Gastrocnemius medialis (tissue), 4 donors: ENCODE measurements around the gene SAE1. TPM values are rescaled to one million over a fixed set of nuclear protein-coding genes. Genes with fewer than 3 reads are reported as not detected.

Experiments
- ATAC-seq, 2 donors: fragments of 150-250 bp; one replicate each; pipeline ENCODE4 v1.9.1; 2016
- DNase-seq, 2 donors: peaks; one replicate each; pipeline ENCODE4 v3.0.0-alpha.2; 2019
- H3K27ac ChIP-seq, 4 donors: fragments of 200-600 bp; sonication (generic); 1 replicate in 1 of 4; 2 replicates in 3 of 4; pipeline ENCODE4 v1.5.1; 2016 to 2018; ENCODE audit warnings: mild to moderate bottlenecking in 2 of 4, moderate library complexity in 1 of 4
- H3K27me3 ChIP-seq, 3 donors: fragments of 200-600 bp; sonication (generic) in 2 of 3; 1 replicate in 1 of 3; 2 replicates in 2 of 3; pipeline versions ENCODE4 v1.5.1 to v1.6.0; 2016 to 2019; ENCODE audit warnings: mild to moderate bottlenecking in 1 of 3, moderate library complexity in 1 of 3
- H3K36me3 ChIP-seq, 2 donors: fragments of 200-600 bp; sonication (generic) in 1 of 2; one replicate each; pipeline ENCODE4 v1.5.1; 2017 to 2018
- H3K4me1 ChIP-seq, 2 donors: fragments of 200-600 bp; sonication (generic) in 1 of 2; one replicate each; pipeline ENCODE4 v1.5.1; 2016 to 2017; ENCODE audit warnings: mild to moderate bottlenecking in 2 of 2
- H3K4me3 ChIP-seq, 4 donors: fragments of 200-600 bp; sonication (generic) in 3 of 4; 1 replicate in 1 of 4; 2 replicates in 3 of 4; pipeline ENCODE4 v1.5.1; 2016 to 2019; ENCODE audit warnings: mild to moderate bottlenecking in 2 of 4
- H3K9me3 ChIP-seq, 3 donors: fragments of 200-600 bp; sonication (generic) in 2 of 3; 1 replicate in 1 of 3; 2 replicates in 2 of 3; pipeline ENCODE4 v1.5.1; 2016 to 2019
- CTCF ChIP-seq, 5 experiments: fragments of 450-650 bp in 3 of 5; fragments of 200-600 bp in 2 of 5; sonication (generic) in 2 of 5; IDR thresholded peaks in 4 of 5; conservative IDR thresholded peaks in 1 of 5; 1 replicate in 4 of 5; 2 replicates in 1 of 5; pipeline ENCODE4 v1.5.1; 2016 to 2019; ENCODE audit warnings: antibody characterized with exemption in 5 of 5, mild to moderate bottlenecking in 3 of 5, moderate library complexity in 3 of 5
- POLR2A ChIP-seq, 2 donors: fragments of 450-650 bp; IDR thresholded peaks; one replicate each; pipeline ENCODE4 v1.6.1; 2017; ENCODE audit warnings: antibody characterized with exemption in 2 of 2, mild to moderate bottlenecking in 2 of 2, moderate library complexity in 2 of 2
- in situ Hi-C, 4 donors: fragments of 200-750 bp; cut with MboI; loops; one replicate each; pipeline versions ENCODE4 v1.15.0 to v1.8.0; 2017; ENCODE audit warnings: low sequenced_read_pairs in 4 of 4
- intact Hi-C: fragments of 100-400 bp; cut with DNase I; formaldehyde crosslinking; loops from one replicate; pipeline ENCODE4 v1.15.1; 2023; ENCODE audit warnings: low total_unique reads
- microRNA counts, 2 donors: library from miRNA; unstranded; fragments of <30 nt; microRNA quantifications; one replicate each; lab custom pipeline; 2016
- microRNA-seq, 2 donors: library from miRNA; unstranded; fragments of <30 nt; microRNA quantifications; one replicate each; pipeline ENCODE4, GENCODE V29; 2016; ENCODE audit warnings: borderline replicate concordance in 2 of 2
- total RNA-seq, 4 donors: library from RNA; depleted of rRNA; stranded (reverse); fragments of >200 nt; gene quantifications; one replicate each; pipeline versions ENCODE4 v1.1.0 to v1.2.3, GENCODE V29; 2016

SAE1 gene
- total RNA-seq, 4 donors from 2014 or later = 29.7 to 74.6 (median 46.4) TPM

GRCh38 chr19:47258895-47259555, 128.4 kb downstream of the SAE1 start:
- peaks cover 0 to 42% of the 10 kb centered on the region in 2 donors for H3K36me3 ChIP-seq
- DNase-seq (no peak), ATAC-seq (no peak)
- no peaks in the 10 kb centered on the region for H3K27me3 ChIP-seq
- intact Hi-C loops = loop anchor here (5.0 kb wide), 1 partner anchor 998 kb away; the partner anchor contains the start of gene CARD8
- in situ Hi-C loops = no loop called here
- no peak overlapping the region for H3K4me3 ChIP-seq
- H3K9me3 ChIP-seq = no peaks in the 10 kb centered on the region
- H3K4me1 ChIP-seq = peaks cover 16% of the 10 kb centered on the region in 2 donors
- TF ChIP-seq POLR2A (IDR thresholded peaks at IDR 0.05) (no peak), CTCF (IDR thresholded peaks at IDR 0.05 in 4 of 5, conservative IDR thresholded peaks at IDR 0.05 in 1 of 5) (no peak)
- H3K27ac ChIP-seq = peak overlapping the region in 2 of 4 donors; percentile 6 to 95

MicroRNA genes within 50 kb of the gene (microRNA counts, 767-probe panel; counts per million panel counts)
- microRNA hsa-miR-3190-5p (lab: Ali Mortazavi, UCI) = 356 to 448 counts per million in 2 donors

Small RNA genes within 50 kb of the gene (microRNA-seq; reads per million reads assigned to microRNA genes)
- gene MIR3190 = 0 reads per million in 2 donors
- gene MIR3191 = 0 reads per million in 2 donors

Other genes starting within 250 kb of the SAE1 start
- gene NPAS1, start 111.0 kb upstream of the SAE1 start, total RNA-seq = 1 to 10 TPM in 1 of 4 donors, under 1 TPM in 1, not detected in 2; 0.61 to 1.1 TPM
- 10 to 100 TPM; 46.3 to 94.7 (median 71.5) TPM for gene TMEM160, start 82.2 kb upstream of the SAE1 start, total RNA-seq
- 10 to 100 TPM; 16.2 to 31.7 (median 22.8) TPM for gene ZC3H4, start 17.1 kb upstream of the SAE1 start, total RNA-seq
- gene BBC3, start 100.4 kb downstream of the SAE1 start, total RNA-seq = 1 to 10 TPM; 3.4 to 7.6 (median 4.2) TPM
- gene CCDC9, start 125.7 kb downstream of the SAE1 start, total RNA-seq = 10 to 100 TPM; 13.1 to 22.7 (median 18.5) TPM
- 1 to 10 TPM; 3.9 to 8.5 (median 7.2) TPM for gene INAFM1, start 144.1 kb downstream of the SAE1 start, total RNA-seq
- gene C5AR1, start 179.0 kb downstream of the SAE1 start, total RNA-seq = 1 to 10 TPM in 3 of 4 donors, under 1 TPM in 1; 0.27 to 3.7 (median 2.1) TPM
- gene C5AR2, start 201.3 kb downstream of the SAE1 start, total RNA-seq = under 1 TPM; 0.15 to 0.97 (median 0.32) TPM
- gene DHX34, start 218.5 kb downstream of the SAE1 start, total RNA-seq = 10 to 100 TPM; 14.3 to 19.3 (median 14.7) TPM